Middle frontal gyrus (tissue), 1 donor: Measurements from ENCODE around the gene PPP6R1.

ENCODE experiments used
- DNase-seq: peaks from one replicate; pipeline ENCODE4 v3.0.0-alpha.2; 2015; ENCODE audit warnings: low spot score; ENCODE audit errors: extremely low spot score

PPP6R1 gene

GRCh38 chr19:55244004-55244680 lies 14.7 kb downstream of the PPP6R1 start:
- no peak for DNase-seq

DNA sequence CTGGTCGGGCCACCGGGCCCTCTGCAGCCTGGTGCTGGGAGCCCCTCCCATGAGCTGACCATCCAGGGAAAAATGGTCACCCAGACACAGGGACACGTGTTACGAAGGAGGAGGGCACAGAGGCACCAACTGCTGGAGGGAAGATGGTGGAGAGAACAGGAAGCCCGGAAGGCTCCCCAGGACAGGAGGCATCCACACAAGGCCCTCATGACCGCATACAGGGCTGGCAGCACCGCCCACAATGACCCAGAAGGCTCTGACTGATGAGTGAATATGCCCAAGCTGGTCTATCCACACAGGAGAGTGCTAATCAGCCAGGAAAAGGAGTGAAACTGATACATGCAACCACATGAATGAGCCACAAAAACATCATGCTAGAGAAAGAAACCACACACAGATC lies 16.3 kb downstream of the PPP6R1 start:
- no peak for DNase-seq

DNA sequence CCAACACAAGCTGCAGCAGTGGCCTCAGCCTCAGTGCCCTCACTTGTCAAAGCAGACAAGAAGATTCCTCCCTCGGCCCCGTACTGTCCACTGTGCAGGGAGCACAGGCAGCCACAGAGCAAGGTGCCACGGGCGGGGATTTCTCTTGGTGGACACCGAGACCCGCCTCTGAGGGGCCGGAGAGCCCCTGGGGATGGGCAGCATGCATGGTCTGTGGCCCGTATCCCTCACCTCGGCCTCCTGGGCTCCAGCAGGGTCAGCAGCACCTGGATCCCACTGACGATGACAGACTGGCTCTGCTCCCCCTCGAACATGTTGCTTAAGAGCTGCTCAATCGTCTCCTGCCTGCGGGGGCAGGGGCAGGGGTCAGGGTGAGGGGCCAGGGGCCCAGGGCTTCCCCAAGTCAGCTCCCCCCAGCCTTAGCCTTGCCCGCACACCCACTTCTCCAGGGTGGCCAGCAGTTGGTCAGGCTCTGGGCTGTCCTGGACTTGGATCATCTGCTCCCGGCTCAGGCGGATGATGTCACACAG lies 16.8 kb downstream of the PPP6R1 start:
- no peak for DNase-seq

GRCh38 chr19:55241143-55241934 lies 17.5 kb downstream of the PPP6R1 start:
- DNase-seq = no peak

GRCh38 chr19:55240713-55241020 lies 18.1 kb downstream of the PPP6R1 start:
- no peak for DNase-seq

DNA sequence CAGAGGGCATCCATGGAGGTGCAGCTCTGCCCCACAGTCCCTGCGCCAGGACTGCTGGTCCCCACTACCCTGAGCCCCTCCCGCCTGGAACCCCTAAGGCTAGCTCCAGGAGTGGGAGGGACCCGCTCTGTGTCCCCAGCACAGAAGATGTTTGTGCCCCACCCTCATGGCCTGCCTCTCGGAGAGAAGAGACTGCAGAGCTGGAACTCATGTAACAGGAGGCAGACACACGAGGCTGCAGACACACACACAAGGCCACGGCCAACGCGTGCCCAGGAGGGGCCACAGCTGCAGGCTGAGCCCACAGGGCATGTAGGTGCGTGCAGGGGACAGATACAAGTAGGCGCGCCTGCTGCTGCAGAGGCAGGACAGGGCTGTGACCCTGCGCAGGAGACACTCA lies 19.8 kb downstream of the PPP6R1 start:
- DNase-seq = no peak

- no peak for DNase-seq
Observed at GRCh38 chr19:55238030-55238429, 20.8 kb downstream of the PPP6R1 start.

- DNase-seq = no peak
Observed at GRCh38 chr19:55232986-55233385, 25.8 kb downstream of the PPP6R1 start.

DNA sequence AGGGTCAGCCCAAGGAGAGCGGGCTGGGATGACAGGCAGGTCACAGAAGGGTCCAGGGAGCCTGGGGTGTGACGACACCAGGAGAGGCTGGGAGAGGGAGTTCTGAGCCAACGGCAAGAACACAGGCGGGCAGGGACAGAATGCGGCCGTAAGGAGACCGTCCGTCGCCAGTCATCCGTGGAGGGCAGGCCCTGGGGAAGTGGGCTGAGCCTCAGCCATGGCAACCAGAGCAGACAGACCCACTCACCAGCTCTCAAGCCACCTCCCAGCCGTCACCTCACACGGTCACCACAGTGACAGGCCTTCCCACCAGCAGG lies 26.6 kb downstream of the PPP6R1 start:
- no peak for DNase-seq

DNA sequence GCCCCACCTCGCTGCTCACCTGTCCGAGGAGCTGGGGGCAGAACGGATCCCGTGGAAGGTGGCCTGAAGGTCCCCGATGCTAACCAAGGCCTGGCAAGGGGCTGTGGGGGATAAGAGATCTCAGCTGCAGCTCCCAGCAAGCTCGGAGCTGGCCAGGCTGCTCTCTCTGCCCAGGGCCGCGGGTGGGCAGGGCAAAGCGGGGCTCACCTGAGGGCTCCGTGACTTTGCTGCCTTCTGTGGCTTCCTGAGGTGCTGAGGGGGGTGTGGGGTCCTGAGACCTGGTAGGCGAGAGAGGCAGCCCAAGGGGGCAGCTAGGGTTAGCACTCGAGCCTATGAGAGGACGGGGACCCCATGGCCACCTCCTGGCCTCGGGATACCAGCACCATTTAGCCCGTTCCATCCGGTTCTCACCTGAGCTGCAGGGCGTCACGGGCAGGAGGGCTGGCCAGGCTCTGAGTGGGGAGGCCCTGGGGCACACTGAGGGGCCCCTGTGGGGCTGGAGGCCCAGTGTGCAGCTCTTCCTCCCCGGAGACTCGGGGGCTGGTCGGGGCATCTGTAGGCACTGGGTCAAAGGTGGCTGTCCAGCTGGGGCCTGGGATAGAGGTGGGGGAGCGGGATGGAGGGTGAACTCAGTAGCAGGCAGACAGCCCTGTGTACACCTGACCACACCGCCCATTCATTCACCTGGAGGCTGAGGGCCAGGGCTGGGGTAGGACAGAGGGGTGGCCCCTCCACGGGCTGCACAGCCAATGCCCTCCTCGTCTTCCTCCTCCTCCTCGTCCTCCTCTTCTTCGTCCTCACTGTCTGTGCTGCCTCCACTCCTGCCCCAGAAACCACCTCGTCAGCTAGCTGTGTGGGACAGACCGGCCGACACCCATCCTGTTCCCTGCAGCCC lies 27.2 kb downstream of the PPP6R1 start:
- no peak for DNase-seq

- DNase-seq = no peak
Observed at GRCh38 chr19:55230780-55231179, 28.0 kb downstream of the PPP6R1 start.

DNA sequence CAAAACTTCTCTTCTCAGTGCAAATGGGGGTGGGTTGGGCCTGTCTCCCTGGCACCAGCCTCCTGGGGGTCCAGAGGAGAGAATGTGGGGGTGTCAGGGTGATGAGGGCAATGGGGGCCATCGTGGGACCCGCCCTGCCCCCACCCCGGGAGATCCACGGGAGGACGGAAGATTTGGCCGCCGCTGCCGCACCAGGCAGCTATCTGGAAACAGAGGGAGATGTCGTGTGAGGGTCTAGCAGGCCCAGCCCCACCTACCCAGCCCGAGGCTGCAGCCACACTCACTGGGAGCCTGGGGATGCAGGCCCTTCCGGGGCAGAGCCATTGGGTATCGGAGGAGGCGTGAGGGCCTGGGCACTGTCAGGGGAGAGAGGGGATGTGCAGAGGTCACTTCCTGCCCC lies 28.5 kb downstream of the PPP6R1 start:
- no peak for DNase-seq

GRCh38 chr19:55229789-55230182 lies 29.0 kb downstream of the PPP6R1 start:
- DNase-seq = no peak

- no peak for DNase-seq
Observed at GRCh38 chr19:55229145-55229788, 29.6 kb downstream of the PPP6R1 start.

DNA sequence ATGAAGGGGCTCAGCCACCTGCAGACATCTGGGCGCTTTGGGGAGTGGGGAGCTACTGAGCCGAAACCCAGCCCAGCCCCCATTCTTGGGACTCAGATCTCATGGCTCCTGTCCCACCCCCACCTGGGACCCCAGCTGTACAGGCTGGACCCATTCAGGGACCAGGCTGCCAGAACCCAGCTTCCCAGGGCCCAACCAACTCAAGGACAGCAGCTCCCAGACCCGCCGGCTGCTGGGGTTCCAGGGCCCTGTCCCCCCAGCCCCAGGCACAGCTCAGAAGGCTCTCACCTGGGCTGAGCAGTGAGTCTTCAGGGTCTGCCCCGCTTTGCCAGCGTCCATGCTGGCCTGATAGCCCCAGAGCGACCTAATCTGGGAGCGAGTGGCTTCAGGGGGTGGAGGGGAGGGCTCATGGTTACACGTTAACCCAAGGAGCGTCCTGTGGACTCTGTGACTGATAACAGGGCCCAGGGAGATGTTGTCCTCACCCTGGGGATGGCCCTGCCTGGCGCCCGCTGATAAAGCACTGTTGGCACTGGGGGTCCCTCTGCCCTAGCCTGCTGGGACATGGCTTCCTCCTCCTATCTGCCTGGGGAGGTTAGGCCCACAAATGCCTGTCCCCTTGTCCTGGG lies 30.3 kb downstream of the PPP6R1 start, which contains the start of gene TMEM86B:
Gene TMEM86B (minus strand): TSS at position 361 of the 629 bp plus-strand sequence. CDS start 22 bp downstream, at position 339.
- DNase-seq = no peak

GRCh38 chr19:55228015-55228391 lies 30.8 kb downstream of the PPP6R1 start:
- DNase-seq = no peak

DNA sequence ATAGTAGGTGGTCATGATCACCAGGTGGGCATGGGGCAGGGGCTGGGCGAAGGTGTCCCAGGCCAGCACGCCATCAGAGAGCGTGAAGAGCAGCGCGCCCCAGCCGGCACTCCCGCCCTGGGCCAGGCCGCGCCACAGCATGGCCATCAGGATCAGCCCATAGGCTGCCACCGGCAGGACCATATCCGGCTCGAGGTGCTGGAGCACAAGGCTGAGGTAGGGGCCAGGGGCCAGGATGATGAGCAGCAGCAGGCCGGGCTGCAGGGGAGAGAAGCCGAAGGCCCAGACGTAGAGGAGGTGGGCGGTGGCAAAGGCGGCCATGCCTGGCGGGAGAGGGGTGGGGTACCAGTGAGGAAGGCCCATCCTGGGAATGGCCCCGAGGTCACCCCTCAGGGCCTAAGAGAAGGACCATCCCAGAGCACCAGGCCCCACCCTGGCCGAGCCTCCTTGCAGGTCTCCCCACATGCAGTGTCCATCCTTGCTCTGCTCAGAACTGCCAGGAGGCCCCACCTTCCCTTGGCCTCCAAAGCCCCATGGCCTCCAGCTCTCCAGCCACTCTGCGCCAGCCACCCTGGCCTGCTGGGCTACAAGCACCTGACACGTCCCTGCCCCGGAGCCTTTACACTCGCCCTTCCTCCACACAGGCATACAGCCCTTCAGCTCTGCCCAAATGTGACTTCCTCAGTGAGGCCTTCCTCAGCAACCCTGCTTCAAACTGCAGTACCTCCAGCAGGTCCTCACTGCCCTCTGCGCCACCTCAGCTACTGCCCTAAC lies 31.4 kb downstream of the PPP6R1 start:
- no peak for DNase-seq

- DNase-seq = no peak
Observed at GRCh38 chr19:55226788-55227187, 32.0 kb downstream of the PPP6R1 start.

GRCh38 chr19:55226273-55226672 lies 32.5 kb downstream of the PPP6R1 start:
- DNase-seq = no peak

DNA sequence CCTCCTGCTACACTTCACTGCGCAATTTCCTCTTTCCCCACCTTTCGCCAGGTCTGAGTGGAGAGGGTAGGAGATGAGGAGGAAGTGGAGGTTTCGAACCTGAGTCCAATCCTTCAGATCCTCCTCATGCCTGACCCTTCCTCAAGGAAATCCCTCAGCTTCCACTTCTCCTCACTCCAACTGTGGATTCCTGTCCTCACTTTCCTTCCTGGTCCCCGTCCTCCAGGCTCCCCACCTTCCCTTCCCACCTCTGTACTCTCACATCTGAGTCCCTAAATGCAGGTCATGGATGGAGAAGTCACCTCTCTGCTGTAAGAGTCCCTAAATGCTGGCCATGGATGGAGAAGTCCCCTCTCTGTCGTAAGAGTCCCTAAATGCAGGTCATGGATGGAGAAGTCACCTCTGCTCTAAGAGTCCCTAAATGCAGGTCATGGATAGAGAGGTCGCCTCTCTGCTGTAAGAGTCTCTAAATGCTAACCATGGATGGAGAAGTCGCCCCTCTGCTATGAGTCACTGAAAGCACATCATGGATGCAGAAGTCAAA lies 33.3 kb downstream of the PPP6R1 start:
- no peak for DNase-seq
